Kidney epithelial cell (primary cell): ENCODE data around the gene CDC25A. TPM values are rescaled to one million over a fixed set of nuclear protein-coding genes. Genes with fewer than 3 reads are reported as not detected.

ENCODE experiments used
- DNase-seq: peaks from one replicate; pipeline ENCODE4 v3.0.0-alpha.2; 2010; ENCODE audit warnings: low read depth
- H3K27me3 ChIP-seq: 2 replicates; pipeline ENCODE4 v1.6.0; 2011; ENCODE audit warnings: low read length; ENCODE audit not compliant: control insufficient read depth, insufficient read depth
- H3K36me3 ChIP-seq: 2 replicates; pipeline ENCODE4 v1.5.1; 2011; ENCODE audit warnings: low read length; ENCODE audit not compliant: control insufficient read depth, insufficient read depth
- H3K4me3 ChIP-seq: 2 replicates; pipeline ENCODE4 v1.5.1; 2011; ENCODE audit warnings: low read depth, mild to moderate bottlenecking, control low read depth, low read length
- CTCF ChIP-seq: IDR thresholded peaks from 2 replicates; pipeline ENCODE4 v1.5.1; 2011; ENCODE audit warnings: mild to moderate bottlenecking, moderate library complexity, low read length, control low read depth, inconsistent platforms; ENCODE audit not compliant: insufficient read depth, poor library complexity, severe bottlenecking
- total RNA-seq: library from RNA; depleted of rRNA; stranded (reverse); fragments of >200 nt; gene quantifications from 2 replicates; pipeline ENCODE4 v1.2.3, GENCODE V29; 2015

CDC25A gene
- total RNA-seq, 1 donor from 2014 or later = 5.3 TPM

GRCh38 chr3:48140336-48140757, 47.9 kb downstream of the CDC25A start:
- no peak for TF ChIP-seq CTCF
- Histone ChIP-seq H3K4me3 (no peak overlapping the region), H3K36me3 (no peaks in the 10 kb centered on the region), H3K27me3 (no peaks in the 10 kb centered on the region)
- no peak for DNase-seq

GRCh38 chr3:48137425-48137999, 50.7 kb downstream of the CDC25A start:
- Histone ChIP-seq H3K4me3 (no peak overlapping the region), H3K27me3 (no peaks in the 10 kb centered on the region), H3K36me3 (no peaks in the 10 kb centered on the region)
- no peak for TF ChIP-seq CTCF
- no peak for DNase-seq

DNA sequence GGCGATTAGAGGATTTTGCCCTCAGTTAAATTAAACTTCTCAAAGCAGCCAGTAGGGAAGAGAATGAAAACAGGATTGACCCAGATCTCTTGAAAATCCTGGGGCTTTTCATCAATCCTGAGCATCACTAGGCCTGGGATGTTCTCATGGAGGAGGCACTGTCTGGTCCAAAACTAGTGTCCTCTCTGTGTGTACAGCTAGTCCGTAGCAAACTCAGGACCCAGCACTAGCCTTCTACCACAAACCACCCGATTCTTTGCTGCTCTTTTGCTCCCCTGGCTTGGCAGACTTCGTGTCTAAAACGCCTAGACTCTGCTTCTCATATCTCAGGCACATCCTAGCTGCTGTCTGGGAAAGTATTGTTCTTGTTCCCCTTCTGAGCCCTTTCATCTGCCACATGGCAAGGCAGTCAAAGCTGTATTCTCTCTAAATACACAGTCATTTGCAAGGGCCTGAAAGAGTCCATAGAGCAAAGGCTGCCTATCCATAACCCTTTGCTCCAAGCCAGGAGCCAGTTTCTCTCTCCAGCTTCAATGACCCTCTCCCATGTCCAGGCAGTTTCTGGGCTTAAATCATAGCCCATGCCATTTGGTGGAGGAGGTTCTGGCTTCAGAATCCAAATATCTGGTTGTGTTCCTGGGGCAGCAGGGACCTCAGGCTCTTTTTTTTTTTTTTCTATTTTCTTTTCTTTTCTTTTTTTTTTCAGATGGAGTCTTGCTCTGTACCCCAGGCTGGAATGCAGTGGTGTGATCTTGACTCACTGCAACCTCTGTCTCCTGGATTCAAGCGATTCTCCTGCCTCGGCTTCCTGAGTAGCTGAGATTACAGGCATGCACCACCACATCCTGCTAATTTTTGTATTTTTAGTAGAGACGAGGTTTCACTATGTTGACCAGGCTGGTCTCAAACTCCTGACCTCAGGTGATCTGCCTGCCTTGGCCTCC, 52.4 kb downstream of the CDC25A start:
- TF ChIP-seq CTCF = no peak
- H3K4me3 ChIP-seq = no peak overlapping the region
- no peaks in the 10 kb centered on the region for H3K27me3 ChIP-seq
- no peaks in the 10 kb centered on the region for H3K36me3 ChIP-seq
- no peak for DNase-seq

DNA sequence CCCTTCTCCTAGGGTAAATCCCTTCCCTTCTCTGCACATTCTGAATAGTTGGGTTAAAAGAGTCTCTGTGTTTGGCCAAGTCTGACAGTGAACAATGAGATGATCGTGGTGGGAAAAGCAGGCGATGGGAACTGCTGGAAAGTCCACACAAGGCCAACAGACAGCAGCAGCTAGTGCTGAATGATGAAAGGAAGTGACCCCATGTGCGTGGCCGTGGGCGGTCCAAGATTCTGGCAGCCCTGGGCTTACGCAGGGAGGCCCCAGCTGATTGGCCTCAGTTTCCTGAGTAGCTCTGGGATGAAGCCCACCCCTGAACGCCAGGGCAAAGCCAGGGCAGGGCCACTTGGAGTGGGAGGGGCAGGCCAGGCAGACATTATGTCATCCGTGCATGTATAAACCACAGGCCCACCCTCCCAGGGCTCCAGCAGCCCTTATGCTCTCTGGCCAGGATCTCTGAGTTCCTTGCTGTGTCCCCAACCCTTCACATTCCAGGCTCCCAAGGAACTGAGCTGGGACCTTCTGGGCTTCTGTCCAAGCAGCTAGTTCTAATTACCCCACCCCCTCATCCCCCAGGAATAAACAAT, 57.8 kb downstream of the CDC25A start:
- no peaks in the 10 kb centered on the region for H3K36me3 ChIP-seq
- no peak for TF ChIP-seq CTCF
- no peak overlapping the region for H3K4me3 ChIP-seq
- peak; percentile 37 for DNase-seq
- H3K27me3 ChIP-seq = no peaks in the 10 kb centered on the region

DNA sequence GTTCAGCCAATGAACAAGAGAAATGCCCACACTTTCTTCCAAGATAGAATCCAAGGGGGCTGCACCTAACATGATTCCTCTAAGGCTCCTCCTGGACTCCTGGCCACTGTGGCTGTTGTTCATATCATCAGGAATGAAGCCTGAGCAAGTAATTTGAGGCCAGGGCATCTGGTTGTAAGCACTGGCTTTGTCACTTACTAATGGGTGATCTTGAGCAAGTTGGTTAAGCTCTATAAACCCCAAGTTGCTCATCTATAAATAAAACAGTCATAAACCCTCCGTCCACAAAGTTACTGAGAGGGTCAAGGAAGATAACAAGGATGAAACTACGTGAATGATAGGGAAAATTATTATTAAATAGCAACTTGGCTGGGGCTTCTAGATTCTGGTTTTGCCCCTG, 58.3 kb downstream of the CDC25A start:
- H3K4me3 ChIP-seq = no peak overlapping the region
- H3K27me3 ChIP-seq = no peaks in the 10 kb centered on the region
- no peak for TF ChIP-seq CTCF
- no peaks in the 10 kb centered on the region for H3K36me3 ChIP-seq
- no peak for DNase-seq
